ENCODE results near the gene LPCAT4.

Gene LPCAT4

DNA sequence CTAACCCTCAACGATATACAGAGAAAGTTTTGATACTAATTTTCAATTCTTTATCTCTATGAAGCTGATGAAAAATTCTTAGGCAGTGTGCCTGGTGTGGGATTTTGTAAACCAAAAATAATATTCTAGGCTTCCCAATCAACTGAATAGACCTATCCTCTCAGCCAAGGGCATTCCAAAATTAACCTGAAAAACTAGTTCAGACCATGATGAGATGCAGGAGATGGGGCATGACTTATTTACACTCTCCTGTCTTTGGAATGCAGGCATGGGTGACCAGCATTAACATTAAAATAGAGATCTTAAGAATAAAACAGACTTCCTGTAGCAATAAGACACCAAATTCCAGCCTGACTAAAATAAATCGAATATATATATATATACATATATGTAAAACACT, 7.8 kb upstream of the LPCAT4 start:
- TF ChIP-seq, protein P1, sequence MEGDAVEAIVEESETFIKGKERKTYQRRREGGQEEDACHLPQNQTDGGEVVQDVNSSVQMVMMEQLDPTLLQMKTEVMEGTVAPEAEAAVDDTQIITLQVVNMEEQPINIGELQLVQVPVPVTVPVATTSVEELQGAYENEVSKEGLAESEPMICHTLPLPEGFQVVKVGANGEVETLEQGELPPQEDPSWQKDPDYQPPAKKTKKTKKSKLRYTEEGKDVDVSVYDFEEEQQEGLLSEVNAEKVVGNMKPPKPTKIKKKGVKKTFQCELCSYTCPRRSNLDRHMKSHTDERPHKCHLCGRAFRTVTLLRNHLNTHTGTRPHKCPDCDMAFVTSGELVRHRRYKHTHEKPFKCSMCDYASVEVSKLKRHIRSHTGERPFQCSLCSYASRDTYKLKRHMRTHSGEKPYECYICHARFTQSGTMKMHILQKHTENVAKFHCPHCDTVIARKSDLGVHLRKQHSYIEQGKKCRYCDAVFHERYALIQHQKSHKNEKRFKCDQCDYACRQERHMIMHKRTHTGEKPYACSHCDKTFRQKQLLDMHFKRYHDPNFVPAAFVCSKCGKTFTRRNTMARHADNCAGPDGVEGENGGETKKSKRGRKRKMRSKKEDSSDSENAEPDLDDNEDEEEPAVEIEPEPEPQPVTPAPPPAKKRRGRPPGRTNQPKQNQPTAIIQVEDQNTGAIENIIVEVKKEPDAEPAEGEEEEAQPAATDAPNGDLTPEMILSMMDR (IDR thresholded peaks at IDR 0.05; ENCODE audit: insufficient read depth, missing control alignments): no peak
- DNase-seq (ENCODE audit: insufficient read length, low spot score): no peak
- no peak for FAIRE-seq

- TF ChIP-seq, protein P1 (IDR thresholded peaks at IDR 0.05; ENCODE audit: insufficient read depth, missing control alignments): no peak
- DNase-seq (ENCODE audit: insufficient read length, low spot score) (no peak), FAIRE-seq (no peak)
Measured at GRCh38 chr15:34373951-34374350, 7.0 kb upstream of the LPCAT4 start.

DNA sequence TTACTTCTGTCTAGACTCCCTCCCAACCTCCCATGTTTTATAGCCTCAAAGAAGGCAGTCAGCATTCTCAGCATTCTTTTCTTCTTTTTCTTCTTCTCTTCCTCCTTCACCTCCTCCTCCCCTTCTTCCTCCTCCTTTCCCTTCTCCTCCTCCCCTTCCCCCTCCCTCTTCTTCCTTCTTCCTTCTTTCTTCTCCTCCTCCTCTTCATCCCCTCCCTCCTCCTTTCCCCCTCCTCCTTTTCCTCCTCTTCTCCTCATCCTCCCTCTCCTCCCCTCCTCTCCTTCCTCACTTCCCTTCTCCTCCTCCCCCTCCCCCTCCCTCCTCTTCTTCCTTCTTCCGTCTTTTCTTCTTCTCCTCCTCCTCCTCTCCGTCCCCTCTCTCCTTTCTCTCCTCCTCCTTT, 3.6 kb upstream of the LPCAT4 start:
- no peak for DNase-seq (ENCODE audit: insufficient read length, low spot score)
- TF ChIP-seq, protein P1 (IDR thresholded peaks at IDR 0.05; ENCODE audit: insufficient read depth, missing control alignments): no peak
- FAIRE-seq: no peak

GRCh38 chr15:34370129-34370528, 3.1 kb upstream of the LPCAT4 start:
- no peak for DNase-seq (ENCODE audit: insufficient read length, low spot score)
- TF ChIP-seq, protein P1 (IDR thresholded peaks at IDR 0.05; ENCODE audit: insufficient read depth, missing control alignments): no peak
- FAIRE-seq: no peak

- TF ChIP-seq, protein P1 (IDR thresholded peaks at IDR 0.05; ENCODE audit: insufficient read depth, missing control alignments): no peak
Measured at GRCh38 chr15:34366271-34367065, 528 bp downstream of the LPCAT4 start.

DNA sequence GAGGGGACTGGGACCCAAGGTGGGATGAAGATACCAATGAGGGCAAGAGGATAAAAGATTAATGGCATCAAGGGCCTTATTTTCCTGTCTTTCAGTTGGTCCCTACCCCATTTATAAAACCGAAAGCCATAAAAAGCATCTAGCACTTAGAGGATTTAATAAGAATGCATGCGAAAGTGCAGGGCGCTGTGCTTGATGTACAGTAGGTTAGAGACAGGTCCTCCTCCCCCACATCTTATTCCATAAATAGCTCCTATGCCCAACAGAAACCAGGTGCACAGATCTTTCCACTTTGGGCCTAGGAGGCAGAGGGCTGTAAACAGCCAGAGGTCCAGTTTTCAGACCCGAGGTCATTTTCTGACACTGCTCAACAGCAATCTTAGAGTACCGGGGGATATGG, 1.2 kb downstream of the LPCAT4 start:
- FAIRE-seq: no peak
- DNase-seq (ENCODE audit: insufficient read length, low spot score): no peak
- TF ChIP-seq, protein P1 (IDR thresholded peaks at IDR 0.05; ENCODE audit: insufficient read depth, missing control alignments): no peak

More at GRCh38 chr15:34366271-34367065, 528 bp downstream of the LPCAT4 start:
- FAIRE-seq (no peak), DNase-seq (ENCODE audit: insufficient read length, low spot score) (no peak)

DNA sequence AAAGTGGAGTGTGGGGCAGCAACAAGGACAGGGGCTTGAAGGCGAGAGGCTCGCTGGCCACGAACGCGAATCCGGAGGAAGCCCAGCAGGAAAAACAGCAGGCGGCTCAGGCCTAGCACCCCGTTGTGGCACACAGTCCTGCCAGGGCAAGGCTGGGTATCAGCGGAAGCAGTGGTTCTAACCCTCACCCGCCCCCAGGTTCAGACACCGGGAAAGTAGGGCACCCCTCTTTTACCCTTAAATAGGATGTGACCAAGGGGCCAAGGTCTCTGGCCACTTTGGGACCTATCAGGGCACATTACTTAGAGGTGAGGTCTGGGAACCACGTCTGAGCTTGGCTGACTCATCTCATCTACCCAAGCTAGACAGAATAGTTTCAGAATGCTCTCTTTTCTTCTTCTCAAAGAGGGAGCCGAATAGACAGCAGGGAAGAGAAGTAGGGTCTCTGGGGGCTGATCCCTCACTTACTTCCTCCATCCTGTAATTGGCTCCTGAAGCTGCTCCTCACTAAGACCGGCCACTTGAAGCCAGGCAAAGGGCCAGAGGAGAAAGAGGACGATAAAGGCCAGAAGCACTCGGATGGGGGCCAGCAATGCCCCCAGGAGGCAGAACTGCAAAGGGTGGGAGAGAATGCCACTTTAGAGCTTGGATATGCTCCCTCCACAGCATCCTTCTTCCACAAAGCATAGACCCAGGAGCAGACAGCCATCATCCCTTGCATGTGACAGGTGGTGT, 1.7 kb downstream of the LPCAT4 start:
- FAIRE-seq (no peak), DNase-seq (ENCODE audit: insufficient read length, low spot score) (no peak)
- TF ChIP-seq, protein P1 (IDR thresholded peaks at IDR 0.05; ENCODE audit: insufficient read depth, missing control alignments): no peak

Data from D721Med (cell line).